ENCODE results near the gene MPL. TPM values are rescaled to one million over a fixed set of nuclear protein-coding genes. Genes with fewer than 3 reads are reported as not detected.
"Not testable (repeated sequence)": the region's sequence is repeated elsewhere in the genome, so short reads cannot be mapped to it uniquely, and the experiment has no call there.

MPL gene
- polyA plus RNA-seq, 1 donor: 0.22 TPM

DNA sequence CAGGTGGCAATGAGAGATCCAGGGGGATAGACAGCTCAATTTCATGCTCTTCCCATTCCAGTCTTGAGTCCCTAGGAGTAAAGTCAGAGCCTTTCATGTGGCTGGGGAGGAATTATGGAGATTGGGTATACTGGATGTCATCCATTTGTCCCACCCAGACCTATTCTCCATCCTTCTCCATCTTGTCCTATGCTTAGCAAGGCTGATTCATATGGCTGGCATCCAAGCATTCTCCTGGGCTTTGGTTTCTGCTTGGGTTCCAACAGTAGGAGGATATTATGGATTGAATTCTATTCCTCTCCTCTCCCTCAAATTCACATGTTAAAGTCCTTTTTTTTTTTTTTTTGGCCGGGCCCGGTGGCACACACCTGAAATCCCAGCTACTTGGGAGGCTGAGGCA, 17.3 kb downstream of the MPL start:
- DNase-seq (ENCODE audit: low read depth): no peak

DNA sequence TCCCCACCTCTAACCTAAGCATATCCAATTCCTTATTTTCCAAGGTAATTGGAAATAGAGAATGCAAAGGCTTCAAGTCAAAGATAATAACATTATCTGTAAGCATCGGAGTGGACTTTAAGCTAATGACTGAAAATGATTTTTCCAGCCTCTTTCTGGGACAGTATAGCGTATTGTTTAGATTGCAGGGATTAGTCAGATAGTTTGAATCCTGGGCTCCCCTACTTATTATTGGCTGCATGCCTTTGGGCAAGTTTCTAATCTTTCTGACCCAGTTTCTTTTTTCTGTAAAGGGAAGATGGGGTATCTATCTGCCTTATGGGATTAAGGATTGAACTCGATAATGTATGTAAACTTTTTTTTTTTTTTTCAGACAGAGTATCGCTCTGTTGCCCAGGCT, 19.6 kb downstream of the MPL start:
- DNase-seq (ENCODE audit: low read depth): no peak

DNA sequence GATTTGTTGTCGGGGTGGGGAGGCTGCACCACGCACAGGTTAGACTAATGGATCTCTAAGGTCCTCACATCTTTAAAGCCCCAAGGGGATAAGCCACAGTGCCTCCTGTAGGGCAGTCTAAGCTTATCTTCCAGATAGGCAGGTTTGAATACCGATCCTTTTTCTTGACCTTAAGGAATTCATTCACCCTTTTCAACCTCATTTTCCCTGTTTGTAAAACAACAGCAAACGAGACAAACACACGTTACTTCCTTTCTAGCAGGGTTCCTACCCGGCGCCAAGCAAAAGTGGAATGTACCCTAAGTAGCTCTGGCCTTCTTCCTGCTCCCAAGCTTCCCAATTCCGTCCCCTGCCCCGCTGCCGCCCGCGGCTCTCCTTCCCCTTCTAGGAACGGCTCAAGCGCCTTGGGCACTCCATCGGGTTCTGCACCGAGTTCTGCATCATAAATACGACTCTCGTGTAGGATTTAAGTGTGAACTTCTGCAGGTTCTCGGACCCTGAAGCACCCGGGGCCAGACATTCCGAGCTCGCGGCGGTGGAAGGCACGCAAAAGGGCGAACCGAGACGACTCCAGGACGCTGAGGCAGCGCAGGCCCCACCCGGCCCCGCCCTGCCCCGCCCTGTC, 20.6 kb downstream of the MPL start:
- DNase-seq (ENCODE audit: low read depth): no peak

DNA sequence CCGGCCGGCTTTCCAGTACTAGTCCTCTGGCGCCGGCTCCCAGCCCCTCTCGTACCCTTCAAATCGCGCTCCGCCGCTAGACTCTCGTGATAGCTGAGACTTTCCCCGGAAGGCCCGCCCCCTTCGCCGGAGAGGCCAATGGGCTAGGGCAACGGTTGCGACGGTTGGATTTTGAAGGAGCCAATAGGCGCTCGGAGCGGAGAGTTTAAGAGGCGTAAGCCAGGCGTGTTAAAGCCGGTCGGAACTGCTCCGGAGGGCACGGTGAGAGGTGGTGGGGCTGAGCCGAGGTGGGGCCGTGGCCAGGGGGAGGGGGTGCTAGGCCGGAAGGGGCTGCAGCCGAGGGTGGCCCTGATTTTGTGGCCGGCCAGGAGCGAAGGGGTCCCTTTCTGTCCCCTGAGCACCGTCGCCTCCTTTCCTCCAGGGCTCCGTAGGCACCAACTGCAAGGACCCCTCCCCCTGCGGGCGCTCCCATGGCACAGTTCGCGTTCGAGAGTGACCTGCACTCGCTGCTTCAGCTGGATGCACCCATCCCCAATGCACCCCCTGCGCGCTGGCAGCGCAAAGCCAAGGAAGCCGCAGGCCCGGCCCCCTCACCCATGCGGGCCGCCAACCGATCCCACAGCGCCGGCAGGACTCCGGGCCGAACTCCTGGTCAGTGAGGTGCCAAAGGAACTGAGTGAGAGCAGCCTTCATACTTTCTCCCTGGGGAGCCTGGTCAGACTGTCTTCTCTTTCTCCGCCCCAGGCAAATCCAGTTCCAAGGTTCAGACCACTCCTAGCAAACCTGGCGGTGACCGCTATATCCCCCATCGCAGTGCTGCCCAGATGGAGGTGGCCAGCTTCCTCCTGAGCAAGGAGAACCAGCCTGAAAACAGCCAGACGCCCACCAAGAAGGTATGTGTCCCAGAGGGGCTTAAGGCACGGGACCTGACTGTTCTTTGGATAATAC, 21.4 kb downstream of the MPL start, which contains the start of gene CDC20:
TSS of gene CDC20 (plus strand) at position 236 of the 948 bp plus-strand sequence. CDS start at position 471, 235 bp downstream.
- DNase-seq (ENCODE audit: low read depth): peak; percentile 81

DNA sequence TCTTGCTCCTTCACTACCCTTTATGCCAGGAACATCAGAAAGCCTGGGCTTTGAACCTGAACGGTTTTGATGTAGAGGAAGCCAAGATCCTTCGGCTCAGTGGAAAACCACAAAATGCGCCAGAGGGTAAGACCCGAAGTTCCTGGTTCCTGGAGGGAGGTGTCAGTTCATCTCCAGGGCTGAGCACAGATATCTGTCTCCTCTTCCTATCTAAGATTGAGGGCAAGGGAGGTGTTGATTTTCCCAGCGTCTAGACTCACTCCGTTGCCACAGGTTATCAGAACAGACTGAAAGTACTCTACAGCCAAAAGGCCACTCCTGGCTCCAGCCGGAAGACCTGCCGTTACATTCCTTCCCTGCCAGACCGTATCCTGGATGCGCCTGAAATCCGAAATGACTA, 22.1 kb downstream of the MPL start:
- no peak for DNase-seq (ENCODE audit: low read depth)

DNA sequence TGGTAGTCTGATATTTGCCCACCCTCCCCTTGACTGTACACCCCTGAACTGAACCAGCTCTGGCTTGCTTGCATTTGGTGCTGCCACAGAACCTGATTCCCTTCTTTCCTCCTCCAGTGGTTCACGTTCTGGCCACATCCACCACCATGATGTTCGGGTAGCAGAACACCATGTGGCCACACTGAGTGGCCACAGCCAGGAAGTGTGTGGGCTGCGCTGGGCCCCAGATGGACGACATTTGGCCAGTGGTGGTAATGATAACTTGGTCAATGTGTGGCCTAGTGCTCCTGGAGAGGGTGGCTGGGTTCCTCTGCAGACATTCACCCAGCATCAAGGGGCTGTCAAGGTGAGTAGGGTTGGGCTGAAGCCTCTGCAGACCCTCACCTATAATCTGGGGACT, 23.0 kb downstream of the MPL start:
- DNase-seq (ENCODE audit: low read depth): no peak

DNA sequence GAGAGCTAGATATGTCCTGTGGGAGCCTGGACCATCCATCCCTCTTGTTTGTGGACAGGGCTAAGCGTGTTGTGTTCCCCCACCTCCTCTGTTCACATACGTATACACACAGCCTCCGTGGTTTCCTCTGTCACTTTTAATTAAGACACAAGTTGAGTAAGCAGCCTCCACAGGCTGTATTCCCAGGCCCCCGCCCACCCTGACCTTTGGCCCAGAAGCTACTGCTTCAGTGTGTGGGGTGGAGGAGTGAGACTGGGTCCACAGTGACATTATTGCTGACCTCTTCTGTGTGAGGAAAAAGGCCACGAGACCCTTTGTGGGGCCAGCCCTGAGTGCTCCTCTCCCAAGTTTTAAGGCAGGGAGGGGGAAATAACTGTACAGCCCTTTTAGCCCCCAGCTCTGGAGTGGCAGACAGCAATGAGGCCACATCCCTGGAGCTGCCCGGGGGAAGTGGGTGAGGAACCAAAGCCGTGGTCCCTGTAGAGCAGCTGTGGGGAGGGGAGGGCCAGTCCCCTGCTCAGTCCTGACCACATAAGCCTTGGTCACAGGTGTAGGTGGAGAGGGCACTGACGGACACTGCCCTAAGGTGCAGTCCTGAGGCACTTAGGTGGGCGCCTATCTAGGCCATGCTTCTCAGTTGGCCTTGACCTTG, 25.8 kb downstream of the MPL start:
- DNase-seq (ENCODE audit: low read depth): no peak

DNA sequence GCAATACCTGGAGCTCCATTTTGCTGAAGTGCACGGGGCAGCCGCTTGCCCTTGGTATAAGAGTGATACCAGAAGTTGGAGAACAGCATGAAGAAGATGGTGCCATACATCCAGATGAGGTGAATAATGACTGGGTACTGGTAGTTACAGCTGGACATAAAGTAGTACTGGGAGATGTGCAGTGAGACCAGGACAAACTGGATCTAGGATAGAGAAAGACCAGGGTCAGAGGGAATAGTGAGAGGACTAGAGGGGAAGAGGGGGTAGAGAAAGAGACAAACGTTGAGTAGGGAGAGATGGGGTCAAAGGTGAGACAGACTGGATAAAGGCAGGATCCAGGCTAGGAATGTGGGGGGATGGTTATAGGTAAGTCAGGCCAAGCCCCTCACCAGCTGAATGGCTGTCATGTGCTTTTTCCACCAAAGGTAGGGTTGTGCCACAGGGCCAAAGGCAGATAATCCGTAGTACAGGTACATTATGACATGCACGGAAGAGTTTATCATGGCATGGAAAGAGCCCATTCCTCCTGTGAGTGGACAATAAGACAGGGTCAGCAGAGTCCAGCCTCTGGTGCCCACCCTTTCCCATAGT, 26.4 kb downstream of the MPL start:
- DNase-seq (ENCODE audit: low read depth): no peak

DNA sequence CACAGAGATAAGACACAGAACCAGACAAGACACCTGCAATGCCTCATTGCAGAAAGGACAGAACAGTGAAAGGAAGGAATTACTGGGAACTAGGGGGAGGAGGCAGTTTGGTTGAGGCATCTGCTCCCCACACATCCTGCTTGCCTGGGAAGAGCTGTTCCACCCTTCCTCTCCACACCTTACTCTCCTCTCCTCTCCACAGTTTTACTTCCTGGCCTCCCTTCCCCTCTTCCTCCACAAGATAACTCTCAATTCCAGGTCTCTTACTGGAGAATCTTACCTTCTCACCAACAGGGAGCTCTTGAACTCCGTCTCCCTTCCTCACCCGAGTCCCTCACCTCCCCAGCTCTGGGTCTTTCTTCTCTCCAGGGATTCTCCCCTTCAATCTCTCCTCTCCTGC, 28.1 kb downstream of the MPL start:
- no peak for DNase-seq (ENCODE audit: low read depth)

DNA sequence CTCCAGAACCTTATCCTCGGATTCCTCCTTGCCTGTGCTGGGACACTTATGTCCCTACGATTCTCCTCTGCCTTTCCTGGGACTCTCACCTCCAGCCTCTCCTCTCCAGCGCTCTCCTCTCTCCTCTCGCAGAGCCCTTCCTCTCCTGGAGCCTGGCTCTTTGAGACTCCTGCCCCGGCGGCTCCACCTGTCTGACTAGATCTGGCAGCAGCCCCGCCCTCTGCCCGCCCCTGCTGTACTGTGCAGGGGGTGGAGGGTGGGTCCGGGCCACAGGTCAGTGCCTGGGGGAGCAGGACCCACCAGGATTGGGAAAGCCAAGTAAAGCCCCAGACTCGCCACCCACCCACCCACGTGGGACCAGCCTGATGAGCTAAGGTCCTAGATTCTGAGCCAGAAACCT, 28.6 kb downstream of the MPL start:
- DNase-seq (ENCODE audit: low read depth): no peak

DNA sequence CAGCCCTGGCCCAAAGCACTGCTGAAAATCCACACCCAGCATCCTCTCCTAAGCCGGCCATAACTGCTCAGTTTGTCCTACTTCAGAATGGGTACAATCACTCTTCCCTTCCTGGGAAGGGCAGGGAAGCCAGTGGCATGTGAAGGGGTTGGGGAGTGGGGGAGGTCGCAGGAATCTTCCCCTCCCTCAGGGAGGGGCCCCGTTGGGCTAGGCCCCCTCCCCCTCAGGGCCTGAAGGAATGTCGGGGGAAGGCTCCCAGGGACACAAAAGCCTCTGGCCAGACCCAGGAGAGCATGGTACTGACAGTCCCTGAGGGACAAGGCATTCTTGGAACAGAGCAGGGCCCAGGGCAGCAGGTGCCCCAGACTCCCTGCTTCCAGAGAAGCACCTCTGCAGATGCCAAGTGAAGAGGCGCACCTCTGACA, 29.0 kb downstream of the MPL start:
- no peak for DNase-seq (ENCODE audit: low read depth)

DNA sequence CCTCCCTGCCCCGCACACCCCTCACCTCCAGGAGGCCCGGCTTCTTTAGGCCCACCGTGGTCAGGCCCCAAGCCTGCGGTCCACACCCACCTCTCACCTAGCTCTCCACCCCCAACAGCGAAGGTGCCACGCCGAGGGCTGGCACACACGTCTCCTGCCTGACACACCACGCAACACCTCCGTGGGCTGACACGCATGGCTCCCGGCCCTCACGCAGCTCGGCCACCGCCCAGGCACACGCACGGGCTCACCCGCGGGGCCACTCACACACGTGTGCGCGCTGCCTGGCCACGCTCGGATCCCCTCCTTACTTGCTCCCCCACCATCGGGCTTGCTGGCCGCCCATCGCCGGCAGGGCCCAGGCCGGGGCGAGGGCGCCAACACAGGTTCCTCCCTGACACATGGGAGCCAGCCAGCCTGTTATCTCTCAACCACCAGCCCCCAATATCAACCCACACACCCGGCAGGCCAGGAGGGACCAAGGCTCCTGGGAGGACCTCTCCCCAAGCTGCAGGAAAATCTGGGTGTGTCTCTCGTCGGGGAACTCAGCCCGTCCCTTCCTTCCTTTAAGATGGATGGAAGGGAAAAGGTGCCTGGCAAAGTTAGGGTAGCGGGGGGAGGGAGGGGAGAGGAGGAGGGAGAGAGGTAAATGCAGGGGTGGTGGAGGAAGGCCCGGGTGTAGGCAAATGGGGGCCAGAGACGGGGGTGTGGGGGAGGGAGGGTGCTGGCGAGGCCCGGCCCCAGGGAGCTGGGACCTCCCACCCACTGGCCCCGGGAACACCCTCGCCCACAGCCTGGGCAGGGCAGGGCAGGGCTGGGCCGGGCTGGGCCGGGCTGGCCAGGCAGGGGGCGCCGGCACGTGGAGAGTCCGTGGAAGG, 29.6 kb downstream of the MPL start:
- DNase-seq (ENCODE audit: low read depth): no peak

DNA sequence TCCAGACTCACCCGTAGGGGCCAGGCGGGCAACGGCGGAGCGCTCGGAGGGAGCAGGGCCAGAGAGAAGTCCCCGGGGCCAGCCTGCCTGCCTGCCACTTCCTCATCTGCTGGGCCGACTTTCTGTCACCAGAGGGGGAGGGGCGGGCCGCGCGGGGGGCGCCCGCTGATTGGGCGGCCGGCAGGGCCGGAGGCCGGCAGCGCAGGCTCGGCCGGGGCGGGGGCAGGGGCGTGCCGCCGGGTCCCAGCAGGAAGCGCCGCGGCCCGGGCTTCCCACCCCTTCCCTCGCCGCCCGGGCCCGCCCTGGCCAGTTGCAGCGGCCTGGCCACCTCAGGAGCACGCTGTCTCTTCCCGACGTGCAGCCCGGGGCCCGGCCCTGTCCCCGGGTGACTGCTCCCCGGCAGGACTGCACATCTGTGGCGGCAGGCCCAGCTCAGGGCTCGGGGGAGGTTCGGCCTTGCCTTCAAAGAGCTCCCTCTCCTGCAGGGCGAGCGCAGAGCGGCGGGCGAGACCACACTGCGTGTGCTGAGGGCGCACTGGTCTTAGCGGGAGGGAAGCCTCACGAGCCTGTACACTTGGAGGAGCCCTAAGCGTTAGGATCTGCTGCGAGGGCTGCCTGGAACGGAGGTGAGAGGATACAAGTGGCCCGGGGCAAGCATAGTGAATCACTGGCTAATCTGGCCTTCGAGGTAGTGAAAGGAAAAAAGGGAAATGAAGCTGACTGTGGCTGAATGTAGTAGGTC, 30.5 kb downstream of the MPL start, which contains the start of gene ELOVL1:
TSS of gene ELOVL1 (minus strand) at position 108 of the 742 bp plus-strand sequence. CDS start 2,402 bp downstream, outside the sequence.
- peak; percentile 47 for DNase-seq (ENCODE audit: low read depth)

DNA sequence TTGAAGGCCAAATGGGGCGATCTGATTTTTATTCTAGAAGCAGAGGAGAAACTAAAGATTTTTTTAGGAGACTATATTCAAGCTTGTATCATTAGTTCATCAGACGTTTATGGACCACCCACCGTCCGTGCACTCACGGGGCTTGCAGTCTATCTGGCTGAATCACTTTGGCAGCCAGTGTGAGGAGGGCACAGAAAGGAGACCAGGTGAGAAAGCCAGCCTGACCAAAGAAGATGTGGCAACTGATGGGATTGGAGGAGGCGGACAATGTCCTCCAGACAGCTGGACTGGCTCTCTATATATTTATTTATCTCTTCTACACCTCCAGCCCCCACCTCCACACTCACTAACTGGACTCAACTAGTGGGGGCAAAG, 31.0 kb downstream of the MPL start:
- no peak for DNase-seq (ENCODE audit: low read depth)

DNA sequence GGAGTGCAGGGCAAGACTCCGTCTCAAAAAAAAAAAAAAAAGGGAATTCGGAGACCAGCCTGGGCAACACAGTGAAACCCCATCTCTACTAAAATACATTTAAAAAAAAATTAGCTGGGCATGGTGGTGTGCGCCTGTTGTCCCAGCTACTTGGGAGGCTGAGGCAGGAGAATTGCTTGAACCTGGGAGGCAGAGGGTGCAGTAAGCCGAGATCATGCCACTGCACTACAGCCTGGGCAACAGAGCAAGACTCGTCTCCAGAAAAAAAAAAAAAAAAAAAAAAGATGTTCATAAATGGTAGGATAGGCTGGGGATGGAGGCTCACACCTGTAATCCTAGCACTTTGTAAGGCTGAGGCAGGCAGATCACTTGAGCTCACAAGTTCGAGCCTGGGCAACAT, 32.2 kb downstream of the MPL start:
- DNase-seq (ENCODE audit: low read depth): not testable (repeated sequence)

DNA sequence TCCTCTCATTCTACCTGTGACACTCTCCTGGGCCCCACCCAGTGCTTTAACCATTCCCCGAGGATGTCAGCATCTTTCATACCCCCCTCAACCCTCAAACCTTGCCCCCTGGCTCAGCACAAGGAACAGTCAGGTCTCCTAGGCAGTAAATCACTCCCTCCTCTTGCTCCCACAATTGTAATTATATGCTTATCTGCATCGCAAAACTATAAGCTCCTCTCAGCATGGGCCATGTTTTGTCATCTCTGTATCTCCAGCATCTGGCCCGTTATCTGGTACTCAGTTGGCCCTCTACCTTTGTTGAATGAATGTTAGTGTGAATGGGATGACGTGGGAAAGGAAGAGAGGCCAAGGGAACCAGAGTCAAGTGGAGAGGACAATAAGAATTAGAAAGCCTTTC, 32.9 kb downstream of the MPL start:
- no peak for DNase-seq (ENCODE audit: low read depth)

DNA sequence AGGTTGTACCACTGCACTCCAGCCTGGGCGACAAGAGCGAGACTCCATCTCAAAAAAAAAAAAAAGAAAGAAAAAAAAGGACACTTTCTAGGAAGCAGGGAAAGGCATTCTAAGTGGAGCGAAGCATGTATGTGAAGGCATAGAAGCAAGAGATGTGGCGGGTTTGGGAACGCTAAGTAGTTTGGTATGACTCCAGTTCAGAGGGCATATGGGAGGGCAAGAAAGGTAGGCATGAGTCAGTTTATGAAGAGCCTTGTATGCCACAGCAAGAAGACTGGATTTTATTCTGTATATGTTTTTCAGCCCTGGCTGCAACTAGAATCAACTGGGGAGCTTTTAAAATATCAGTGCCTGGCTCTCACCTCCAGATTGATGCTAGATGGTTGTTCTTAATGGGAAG, 34.6 kb downstream of the MPL start:
- no peak for DNase-seq (ENCODE audit: low read depth)

DNA sequence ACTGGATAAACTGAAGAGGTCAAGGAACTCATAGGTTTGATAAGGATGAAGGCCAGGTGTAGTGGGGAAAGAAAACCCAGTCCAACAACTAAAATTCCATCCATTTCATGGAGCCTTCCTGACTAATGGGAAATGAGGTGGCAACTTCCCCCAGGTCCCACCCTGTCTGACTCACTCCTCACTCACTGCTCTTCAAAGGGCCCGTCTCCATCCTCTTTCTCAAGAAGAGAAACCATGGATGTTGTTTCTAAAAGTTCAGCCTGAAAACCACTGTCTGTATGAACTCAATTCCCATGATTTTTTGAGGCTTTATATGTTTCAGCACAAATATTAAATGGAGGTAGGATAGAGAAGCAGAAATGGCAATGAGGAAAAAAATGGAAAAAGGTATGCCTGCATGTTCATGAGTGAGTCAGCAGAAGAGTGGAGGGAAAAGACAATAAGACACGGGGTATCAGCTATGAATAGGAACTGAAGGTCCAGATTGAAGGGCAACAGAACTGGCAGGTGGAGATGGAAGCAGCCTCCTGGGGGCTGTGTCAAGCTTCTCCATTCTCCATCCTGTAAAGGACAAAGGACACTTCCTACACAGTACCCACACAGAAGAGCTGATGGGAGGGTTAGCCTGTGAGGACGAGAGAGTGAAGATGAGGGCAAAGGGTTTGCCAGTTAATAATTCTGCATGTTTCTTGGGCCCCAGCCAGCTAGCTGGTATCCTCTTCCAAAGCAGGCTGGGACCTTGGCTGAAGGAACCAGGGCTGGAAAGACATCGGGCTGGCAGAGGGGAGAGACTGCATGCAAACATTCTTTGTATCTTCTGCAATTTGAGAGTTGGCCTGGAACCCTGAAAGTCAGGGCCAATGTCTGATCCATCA, 35.7 kb downstream of the MPL start:
- no peak for DNase-seq (ENCODE audit: low read depth)

DNA sequence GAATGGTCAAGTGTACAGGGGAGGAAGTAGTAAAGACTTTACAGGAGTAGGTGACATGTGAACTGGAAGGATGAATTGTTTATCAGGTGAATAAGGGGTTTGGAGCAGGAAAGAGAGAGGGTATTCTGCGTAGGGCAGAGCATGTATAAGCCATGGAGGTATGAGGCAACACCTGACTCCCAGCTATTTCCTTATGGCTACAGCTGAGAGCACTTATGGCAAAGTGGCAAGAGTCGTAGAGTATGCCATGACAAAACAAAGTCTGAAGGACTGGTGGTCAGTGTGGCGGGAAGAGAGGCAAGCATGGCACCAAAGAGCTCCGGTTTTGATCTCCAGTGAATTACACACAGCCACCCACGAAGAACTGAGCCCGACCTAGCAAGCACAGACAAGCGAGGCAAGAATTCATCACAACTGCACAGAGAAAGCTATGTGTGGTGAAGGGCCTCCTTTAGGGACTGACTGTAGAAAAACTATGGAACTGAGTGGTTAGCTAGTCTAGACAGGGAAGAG, 39.2 kb downstream of the MPL start:
- no peak for DNase-seq (ENCODE audit: low read depth)

Data from forelimb muscle (tissue), 1 donor.